ENCODE measurements around the gene SEPTIN12.
"Not testable (repeated sequence)": the region's sequence is repeated elsewhere in the genome, so short reads cannot be mapped to it uniquely, and the experiment has no call there.

Gene SEPTIN12

GRCh38 chr16:4802659-4803287, 14.6 kb upstream of the SEPTIN12 start:
- DNase-seq, result peak; percentile 93

GRCh38 chr16:4801962-4802658, 14.0 kb upstream of the SEPTIN12 start, which contains the start of gene ROGDI:
TSS of gene ROGDI (minus strand) at chr16:4802633. CDS start at chr16:4802571, 62 bp downstream.
- DNase-seq, result peak; percentile 46

DNA sequence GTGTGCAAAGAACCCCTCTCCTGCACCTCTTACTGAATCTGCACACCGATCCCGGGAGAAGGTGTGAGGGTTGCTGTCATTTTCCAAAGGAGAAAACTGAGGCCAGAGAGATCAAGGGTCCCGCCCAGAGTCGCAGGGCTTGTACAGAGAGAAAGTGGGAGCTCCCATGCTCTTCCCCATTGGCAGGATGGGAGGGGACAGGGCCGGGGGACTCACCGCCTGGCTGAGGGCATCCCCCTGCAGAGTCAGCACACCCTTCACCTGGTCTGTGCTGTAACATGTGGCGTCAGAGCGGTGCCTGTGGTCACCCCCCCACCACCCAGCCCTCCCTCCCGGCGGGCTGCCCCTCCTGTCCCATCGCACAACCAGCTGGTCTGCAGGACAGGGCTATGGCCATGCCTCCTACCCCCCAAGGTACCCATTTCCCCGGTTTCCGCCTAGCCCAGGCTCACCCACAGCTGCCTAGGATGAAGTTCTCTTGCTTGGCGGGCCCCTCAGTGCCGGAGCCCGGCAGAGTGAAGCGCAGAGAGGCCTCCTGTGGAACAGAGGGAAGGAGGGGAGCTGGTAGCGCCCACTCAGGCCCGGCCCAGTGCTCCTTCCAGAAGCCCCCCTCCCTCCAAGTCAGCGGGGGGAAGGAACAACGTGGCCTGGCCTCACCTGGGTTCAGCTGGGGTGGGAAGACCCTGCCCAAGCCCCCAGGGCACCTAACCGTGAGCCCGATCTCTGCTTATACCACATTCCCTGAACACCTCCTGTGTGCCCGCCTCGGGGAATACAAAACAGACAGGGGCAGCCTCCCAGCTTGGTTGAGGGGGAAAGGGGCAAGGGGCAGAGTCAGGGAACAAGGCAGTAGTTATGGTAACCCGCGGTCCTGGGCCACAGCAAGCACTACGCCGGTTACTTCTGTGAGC, 13.2 kb upstream of the SEPTIN12 start:
- DNase-seq, result no peak

DNA sequence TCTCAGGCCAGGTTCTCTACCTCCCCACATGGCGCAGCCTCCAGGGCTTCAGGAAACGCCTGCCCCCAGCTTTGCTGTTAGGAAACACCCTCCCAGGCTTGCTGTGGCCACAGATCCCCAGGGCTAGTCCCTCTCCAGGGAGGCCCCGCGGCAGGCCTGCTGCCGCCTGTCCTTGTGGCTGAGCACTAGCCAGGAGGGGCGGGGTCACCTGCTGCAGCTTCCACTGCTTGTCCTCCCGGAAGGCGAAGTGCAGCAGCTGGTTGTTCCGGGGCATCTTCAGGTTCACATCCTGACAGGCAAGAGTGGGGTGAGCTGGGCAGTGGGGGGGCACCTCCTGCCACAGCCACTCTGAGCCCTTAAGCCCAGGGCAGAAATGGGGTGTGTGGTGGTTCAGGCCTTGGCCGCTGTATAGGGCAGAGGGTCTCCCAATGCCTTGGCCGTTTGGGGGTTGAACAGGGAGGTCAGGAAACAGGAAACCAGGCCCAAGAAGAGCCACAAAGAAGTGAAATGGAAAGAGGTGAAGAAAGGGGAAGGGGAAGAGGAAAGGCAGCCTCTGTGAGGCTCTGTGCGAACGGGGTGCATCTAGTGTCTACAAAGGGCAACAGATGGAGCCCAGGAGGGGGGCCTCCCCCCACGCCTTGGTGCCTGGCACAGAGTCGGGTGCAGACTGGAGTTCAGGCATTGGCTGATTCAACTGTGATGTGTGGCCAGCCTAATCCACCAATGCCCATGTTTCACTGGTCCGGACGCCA, 12.3 kb upstream of the SEPTIN12 start:
- no peak for DNase-seq

DNA sequence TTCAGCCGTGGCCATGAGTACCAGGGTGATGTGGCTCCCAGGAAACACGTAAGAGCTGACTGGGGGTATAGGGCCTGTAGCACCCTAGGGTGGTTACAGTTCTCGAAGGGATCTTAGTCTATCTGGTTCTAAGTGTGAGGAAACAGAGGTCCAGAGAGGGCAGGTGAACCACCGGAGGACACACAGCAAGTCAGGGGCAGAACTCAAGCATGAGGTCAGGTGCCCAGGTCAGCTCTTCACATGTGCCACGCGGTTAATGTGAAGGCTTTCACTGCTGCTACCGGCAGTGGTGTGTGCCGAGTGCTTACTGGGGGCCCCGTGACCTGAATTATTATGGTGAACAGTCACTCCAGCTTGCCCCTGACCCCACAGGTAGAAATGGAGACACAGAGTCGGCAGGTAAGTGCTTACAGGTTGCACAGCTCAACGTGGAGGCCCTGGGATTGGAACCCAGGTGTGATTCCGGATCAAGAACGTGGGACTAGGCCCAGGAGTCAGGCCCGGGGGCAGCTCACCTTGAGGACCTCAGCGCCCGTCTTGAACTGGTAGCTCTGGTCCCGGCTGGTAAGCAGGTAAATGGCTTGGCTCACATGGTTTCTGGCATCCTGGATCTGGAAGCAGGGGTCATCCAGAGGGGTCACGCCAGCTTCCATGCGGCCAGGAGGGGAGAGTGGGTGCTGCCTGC, 11.2 kb upstream of the SEPTIN12 start:
- no peak for DNase-seq

DNA sequence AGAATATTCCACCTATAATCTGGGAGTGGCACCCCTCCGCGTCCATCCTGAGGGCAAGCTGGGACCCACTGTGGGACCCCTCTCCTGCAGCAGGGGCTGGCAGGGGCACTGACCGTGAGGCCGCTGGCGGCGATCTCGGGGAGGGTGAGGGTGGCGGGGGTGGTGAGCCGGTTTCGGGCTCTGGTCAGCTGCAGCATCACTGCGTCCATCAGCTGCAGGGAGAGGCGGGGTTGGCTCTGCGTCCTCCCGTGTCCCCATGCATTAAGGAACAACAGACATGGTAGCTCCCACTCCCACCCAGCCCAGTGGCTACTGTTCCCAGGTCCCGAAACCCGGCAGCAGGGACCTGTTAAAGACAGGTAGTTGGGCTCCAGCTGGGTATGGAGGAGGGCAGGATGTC, 10.3 kb upstream of the SEPTIN12 start:
- no peak for DNase-seq

- DNase-seq, result no peak
Observed at GRCh38 chr16:4797805-4798252, 9.7 kb upstream of the SEPTIN12 start.

- DNase-seq, result no peak
Observed at GRCh38 chr16:4796982-4797804, 9.0 kb upstream of the SEPTIN12 start.

GRCh38 chr16:4795828-4796572, 7.9 kb upstream of the SEPTIN12 start:
- no peak for DNase-seq

GRCh38 chr16:4795181-4795827, 7.2 kb upstream of the SEPTIN12 start, which contains the start of gene SMIM22:
TSS of gene SMIM22 (plus strand) at chr16:4795369. CDS start at chr16:4795735, 366 bp downstream.
- DNase-seq, result no peak

- DNase-seq, result no peak
Observed at GRCh38 chr16:4792951-4793513, 4.9 kb upstream of the SEPTIN12 start.

GRCh38 chr16:4790871-4791270, 2.7 kb upstream of the SEPTIN12 start:
- DNase-seq, result no peak

DNA sequence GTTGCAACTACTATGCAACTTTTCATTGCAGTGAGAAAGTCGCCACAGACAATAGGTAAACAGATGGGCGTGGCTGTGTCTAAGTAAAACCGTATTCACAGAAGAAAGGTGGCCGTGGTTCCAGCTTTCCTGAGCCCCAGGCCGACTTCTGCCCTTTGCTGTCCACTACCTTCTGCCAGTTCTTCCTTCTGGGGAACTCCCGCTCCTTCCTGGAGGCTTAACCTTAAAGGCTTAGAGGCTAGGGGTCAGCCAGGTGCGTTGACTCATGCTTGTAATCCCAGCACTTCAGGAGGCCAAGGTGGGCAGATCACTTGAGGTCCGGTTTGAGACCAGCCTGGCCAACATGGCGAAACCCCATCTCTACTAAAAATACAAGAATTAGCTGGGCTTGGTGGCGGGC, 2.1 kb upstream of the SEPTIN12 start:
- DNase-seq, result no peak

- no peak for DNase-seq
Observed at GRCh38 chr16:4788910-4789309, 765 bp upstream of the SEPTIN12 start.

GRCh38 chr16:4788489-4788889, 344 bp upstream of the SEPTIN12 start:
- DNase-seq, result no peak

DNA sequence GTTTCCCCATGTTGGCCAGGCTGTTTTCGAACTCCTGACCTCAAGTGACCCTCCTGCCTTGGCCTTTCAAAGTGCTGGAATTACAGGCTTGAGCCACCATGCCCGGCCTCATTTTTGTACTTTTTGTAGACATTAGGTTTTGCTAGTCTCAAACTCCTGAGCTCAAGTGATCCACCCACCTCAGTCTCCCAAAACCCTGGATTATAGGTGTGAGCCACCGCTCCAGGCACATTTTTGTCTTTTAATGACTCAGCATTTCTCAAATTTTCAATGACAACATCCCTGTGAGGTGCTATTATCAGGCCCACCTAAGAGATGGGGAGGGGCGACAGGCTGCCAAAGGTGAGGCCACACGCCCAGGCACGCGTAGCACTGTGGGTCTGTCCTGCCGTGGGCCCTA, 1.1 kb downstream of the SEPTIN12 start:
- no peak for DNase-seq

GRCh38 chr16:4785758-4786433, 2.2 kb downstream of the SEPTIN12 start:
- no peak for DNase-seq

GRCh38 chr16:4784444-4784987, 3.6 kb downstream of the SEPTIN12 start:
- not testable (repeated sequence) for DNase-seq

DNA sequence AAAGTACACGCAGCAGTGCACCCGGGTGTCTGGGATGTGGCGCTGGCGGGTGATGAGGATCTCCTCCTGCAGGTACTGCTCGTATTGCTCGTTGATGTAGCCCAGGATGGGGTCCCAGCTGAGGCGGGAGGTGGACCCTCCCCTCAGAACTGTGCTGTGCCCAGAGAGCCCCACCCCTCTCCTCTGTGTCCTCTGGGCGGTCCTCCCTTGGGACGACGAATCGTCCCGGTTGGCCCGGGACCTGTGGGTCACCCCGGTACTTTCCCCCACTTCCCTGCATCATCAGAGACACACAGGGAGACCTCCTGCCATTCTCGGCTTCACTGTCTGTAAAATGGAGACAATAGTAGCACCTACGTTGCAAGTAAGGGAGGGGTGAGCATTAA, 4.2 kb downstream of the SEPTIN12 start:
- no peak for DNase-seq

All from EL (cell line).